ENCODE measurements around the gene ZFC3H1. TPM values are rescaled to one million over a fixed set of nuclear protein-coding genes. Genes with fewer than 3 reads are reported as not detected.

Gene ZFC3H1
- total RNA-seq, 4 donors from 2014 or later = 54.6 to 124 (median 85.5) TPM

DNA sequence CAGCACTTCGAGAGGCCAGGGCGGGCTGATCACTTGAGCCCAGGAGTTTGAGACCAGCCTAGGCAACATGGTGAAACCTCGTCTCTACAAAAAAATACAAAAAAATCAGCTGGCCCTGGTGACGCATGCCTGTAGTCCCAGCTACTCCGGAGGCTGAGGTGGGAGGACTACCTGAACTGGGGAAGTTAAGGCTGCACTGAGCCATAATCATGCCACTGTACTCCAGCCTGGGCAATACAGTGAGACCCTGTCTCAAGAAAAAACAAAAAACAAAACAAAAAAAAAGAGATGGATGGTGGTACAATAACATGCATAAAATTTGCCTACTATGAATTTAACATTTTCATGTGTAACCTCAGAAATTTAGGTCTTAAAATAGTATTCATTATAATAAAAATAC is 2.6 kb upstream of the ZFC3H1 start:
- ATAC-seq (ENCODE audit: low FRiP score) (no peak), DNase-seq (ENCODE audit: low spot score) (no peak)
- TF ChIP-seq CTCF (IDR thresholded peaks at IDR 0.05) = no peak

DNA sequence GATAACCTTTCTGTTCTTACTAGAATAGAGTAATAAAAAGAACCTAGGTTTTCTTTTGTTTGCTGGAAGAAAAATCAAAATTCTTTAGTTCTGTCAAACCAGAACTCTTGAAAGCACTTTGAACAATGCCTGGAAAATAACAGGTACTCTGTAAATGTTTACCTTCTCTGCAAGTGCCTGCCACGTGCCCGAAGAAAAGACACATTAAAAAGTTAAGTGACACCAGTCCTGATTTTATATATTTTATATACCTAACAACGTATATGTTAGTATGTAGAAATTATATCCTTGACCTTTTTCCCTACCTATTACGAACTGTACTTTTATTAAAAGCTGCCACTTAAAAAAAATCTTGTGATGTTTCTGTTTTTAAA is 1.4 kb upstream of the ZFC3H1 start:
- ATAC-seq (ENCODE audit: low FRiP score) (no peak), DNase-seq (ENCODE audit: low spot score) (no peak)
- TF ChIP-seq CTCF (IDR thresholded peaks at IDR 0.05) = no peak

DNA sequence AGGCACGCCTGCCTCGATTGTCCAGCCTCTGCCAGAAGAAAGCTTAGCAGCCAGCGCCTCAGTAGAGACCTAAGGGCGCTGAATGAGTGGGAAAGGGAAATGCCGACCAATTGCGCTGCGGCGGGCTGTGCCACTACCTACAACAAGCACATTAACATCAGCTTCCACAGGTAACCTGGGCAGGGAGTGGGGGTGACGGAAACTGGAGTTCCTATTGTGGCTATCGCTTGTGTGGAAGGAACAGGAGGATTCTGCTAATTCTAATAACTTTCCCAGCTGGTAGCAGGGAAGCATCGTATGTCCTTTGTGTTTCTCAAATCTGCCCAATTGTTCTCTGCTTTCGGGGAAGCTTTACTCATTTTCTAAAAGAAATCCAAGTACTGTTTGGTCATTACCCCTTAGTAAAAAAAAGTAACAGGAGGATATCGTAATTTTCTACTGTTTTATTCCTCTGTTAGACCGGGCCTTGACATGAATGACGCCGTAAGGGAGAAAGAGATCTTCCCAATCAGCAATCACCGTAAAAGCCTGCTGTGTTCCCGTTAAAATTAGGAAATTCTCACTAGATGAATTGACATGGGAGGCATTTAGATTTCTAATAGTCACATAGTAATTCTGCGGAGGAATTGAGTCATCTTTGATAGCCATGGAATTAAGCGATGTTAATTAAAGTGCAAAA is 902 bp upstream of the ZFC3H1 start:
- ATAC-seq (ENCODE audit: low FRiP score) (peak; percentile 21), DNase-seq (ENCODE audit: low spot score) (no peak)
- TF ChIP-seq CTCF (IDR thresholded peaks at IDR 0.05) = no peak

DNA sequence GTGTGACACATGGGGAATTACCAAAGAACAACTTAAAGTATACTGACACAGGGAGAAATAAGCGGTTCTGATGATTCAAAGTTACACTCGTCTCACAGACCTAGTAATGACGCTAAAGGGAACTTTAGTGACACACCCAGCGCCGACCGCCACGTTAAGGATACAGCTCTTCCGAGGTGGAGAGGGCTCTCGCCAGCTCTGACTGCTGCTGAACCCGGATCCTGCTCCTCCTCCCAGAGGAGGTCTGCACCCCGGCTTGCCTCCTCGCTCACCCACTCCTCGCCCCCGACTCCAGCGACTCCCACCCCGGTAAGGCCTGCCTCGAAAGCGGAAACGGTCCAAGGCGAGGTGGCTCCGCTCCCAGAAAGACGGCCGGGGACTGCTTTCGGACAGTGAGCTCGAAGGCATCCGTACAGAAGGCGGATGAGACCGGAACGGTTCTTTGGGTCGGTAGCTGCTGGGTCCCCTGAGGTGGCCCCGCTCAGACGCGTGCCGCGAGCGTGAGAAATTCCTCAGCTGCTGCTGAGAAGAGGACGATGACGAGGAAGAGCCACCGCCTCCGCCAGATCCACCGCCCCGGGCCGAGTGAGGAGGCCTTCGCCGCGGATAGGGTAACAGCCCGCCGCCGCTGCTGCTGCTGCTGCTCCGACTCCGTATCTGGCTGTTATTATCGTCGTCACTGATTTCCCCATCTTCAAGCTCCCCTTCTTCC is 643 bp downstream of the ZFC3H1 start:
- DNase-seq (ENCODE audit: low spot score) (peak; percentile 43), ATAC-seq (ENCODE audit: low FRiP score) (peak; percentile 27)
- TF ChIP-seq CTCF (IDR thresholded peaks at IDR 0.05) = no peak

DNA sequence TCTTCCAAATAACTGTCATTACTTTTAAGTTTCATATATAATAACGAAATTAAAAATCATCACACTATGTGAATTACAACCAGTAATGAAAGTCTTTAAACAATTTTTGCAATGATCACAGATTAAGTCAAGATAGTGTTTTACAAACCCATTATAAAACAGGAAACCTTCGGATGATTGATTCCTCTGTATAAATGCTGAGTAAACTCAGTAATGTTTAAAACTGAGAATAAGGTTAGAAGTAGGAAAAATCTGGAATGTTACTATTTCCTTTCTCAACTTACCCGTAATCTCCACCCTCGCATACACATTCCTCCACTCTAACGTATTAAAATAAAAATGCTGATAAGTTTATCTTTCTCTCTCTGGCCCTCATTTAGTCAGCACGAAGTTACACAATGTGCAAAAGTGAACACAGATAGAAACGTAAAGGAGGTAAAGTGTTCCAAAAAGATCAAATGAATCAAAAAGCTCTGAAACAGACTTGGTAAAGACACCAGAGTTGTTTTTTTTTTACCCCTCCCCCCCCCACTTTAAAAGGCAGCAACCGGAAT is 1.6 kb downstream of the ZFC3H1 start:
- TF ChIP-seq CTCF (IDR thresholded peaks at IDR 0.05) = no peak
- ATAC-seq (ENCODE audit: low FRiP score) = peak; percentile 34
- no peak for DNase-seq (ENCODE audit: low spot score)

GRCh38 chr12:71656740-71657139 is 6.9 kb downstream of the ZFC3H1 start:
- TF ChIP-seq CTCF (IDR thresholded peaks at IDR 0.05) = no peak
- no peak for DNase-seq (ENCODE audit: low spot score)
- ATAC-seq (ENCODE audit: low FRiP score) = no peak

GRCh38 chr12:71655907-71656306 is 7.7 kb downstream of the ZFC3H1 start:
- TF ChIP-seq CTCF (IDR thresholded peaks at IDR 0.05) = no peak
- DNase-seq (ENCODE audit: low spot score) (no peak), ATAC-seq (ENCODE audit: low FRiP score) (no peak)

Data from omental fat pad (tissue), 4 donors.